ENCODE results near the gene SQSTM1.

DNA sequence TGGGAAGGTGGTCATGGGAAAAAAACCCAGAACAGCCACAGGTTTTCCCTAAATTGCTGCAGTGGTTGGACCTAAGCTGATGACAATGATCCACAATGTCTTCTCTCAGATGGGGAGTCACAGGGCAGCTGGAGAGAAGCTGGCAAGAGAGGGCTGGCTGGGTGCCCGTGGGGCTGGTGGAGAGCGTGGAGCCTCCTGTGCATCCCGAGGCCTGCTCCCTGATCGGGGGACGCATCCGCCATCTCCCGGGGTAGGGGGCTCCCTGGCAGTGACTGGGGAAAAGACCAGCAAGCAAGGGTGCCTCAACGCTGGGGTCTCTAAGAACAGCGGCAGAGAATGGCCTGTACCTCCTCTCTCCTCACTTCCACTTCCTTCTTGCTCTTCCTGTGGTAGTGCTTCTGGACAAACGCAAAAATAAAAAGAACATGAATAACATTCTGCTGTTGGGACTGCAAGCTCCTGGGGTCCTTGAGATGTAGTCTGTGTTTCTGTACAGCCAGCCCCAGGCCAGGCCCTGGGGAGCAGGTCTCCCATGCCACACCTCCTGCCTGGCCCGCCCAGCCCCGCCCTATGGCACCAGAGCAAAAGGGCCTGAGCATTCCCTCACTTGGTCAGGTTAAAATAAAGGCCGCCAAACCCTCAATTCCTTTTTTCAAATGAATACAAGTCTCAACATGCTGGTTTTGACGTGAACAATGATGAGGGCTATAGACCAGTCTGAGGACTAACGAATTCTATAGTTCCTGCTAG lies 45.0 kb downstream of the SQSTM1 start:
- TF ChIP-seq, protein P1, sequence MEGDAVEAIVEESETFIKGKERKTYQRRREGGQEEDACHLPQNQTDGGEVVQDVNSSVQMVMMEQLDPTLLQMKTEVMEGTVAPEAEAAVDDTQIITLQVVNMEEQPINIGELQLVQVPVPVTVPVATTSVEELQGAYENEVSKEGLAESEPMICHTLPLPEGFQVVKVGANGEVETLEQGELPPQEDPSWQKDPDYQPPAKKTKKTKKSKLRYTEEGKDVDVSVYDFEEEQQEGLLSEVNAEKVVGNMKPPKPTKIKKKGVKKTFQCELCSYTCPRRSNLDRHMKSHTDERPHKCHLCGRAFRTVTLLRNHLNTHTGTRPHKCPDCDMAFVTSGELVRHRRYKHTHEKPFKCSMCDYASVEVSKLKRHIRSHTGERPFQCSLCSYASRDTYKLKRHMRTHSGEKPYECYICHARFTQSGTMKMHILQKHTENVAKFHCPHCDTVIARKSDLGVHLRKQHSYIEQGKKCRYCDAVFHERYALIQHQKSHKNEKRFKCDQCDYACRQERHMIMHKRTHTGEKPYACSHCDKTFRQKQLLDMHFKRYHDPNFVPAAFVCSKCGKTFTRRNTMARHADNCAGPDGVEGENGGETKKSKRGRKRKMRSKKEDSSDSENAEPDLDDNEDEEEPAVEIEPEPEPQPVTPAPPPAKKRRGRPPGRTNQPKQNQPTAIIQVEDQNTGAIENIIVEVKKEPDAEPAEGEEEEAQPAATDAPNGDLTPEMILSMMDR (IDR thresholded peaks at IDR 0.05), result no peak
- TF ChIP-seq POLR2A (IDR thresholded peaks at IDR 0.05) (no peak), EP300 (IDR thresholded peaks at IDR 0.05) (no peak), POLR2AphosphoS5 (IDR thresholded peaks at IDR 0.05) (no peak)
